ENCODE data around the gene ACE.

The ACE gene

GRCh38 chr17:63474586-63475460, 2.0 kb upstream of the ACE start:
- DNase-seq (ENCODE audit: low spot score) = no peak

DNA sequence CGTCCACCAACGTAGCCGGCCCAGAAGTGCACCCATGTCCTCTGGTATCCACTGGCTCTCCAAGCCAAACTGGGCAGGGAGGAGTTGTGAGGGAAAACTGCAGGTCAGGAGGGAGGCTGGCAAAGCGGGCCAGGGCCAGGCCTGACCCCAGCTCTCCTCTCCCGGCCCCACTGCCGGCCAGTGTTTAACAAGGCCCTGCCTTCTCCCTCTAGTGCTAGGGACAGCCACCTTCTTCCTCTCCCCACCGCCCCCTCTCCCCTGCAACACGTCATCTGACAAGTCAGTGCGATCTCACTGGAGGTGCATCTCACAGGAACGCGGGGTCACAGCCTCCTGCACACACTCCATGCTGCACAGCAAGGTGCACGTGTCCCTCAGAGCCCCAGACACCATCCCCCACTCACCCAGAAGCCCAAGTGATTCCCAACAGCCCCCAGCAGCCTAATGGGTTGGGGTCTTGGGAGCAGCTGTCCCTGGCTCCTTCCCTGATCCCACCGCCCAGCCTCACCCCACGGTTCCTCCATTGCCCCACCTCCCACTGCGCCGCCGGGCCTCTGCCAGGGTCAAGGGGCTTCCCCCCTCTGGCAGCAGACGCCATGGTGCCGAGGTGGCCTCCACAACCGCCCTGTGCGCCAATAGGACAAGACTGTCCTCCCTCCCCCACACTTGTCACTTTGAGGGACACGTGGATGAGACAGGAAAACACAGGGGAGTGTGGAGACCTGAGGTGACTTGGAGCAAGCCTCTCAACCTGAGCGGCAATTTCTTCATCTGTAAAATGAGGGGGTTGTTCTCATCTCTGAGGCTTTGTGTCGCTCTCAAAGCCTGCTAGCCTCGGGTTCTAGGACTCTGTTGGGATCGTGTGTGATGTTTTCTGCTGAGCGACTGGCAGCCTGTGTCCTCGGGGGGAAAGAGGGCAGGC, 1.1 kb upstream of the ACE start:
- no peak for DNase-seq (ENCODE audit: low spot score)

DNA sequence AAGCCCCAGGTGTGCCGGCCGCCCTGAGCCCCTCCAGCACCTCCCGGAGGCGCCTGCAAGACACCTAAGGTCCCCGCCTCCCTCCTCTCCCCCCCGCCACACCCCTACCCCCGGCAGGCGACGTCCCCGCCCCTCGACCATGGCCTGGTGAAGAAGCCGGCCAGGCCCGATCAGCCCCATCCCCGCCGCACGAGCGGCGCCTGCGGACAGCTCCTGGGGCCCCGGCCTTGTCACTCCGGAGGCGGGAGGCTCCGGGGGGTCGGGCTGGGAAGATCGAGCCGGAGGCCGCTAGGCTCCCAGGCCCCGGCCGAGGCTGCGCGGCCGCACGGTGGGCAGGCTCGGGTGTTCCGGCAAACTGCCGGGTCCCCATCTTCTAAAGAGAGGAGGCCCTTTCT, 405 bp upstream of the ACE start:
- peak; percentile 13 for DNase-seq (ENCODE audit: low spot score)

DNA sequence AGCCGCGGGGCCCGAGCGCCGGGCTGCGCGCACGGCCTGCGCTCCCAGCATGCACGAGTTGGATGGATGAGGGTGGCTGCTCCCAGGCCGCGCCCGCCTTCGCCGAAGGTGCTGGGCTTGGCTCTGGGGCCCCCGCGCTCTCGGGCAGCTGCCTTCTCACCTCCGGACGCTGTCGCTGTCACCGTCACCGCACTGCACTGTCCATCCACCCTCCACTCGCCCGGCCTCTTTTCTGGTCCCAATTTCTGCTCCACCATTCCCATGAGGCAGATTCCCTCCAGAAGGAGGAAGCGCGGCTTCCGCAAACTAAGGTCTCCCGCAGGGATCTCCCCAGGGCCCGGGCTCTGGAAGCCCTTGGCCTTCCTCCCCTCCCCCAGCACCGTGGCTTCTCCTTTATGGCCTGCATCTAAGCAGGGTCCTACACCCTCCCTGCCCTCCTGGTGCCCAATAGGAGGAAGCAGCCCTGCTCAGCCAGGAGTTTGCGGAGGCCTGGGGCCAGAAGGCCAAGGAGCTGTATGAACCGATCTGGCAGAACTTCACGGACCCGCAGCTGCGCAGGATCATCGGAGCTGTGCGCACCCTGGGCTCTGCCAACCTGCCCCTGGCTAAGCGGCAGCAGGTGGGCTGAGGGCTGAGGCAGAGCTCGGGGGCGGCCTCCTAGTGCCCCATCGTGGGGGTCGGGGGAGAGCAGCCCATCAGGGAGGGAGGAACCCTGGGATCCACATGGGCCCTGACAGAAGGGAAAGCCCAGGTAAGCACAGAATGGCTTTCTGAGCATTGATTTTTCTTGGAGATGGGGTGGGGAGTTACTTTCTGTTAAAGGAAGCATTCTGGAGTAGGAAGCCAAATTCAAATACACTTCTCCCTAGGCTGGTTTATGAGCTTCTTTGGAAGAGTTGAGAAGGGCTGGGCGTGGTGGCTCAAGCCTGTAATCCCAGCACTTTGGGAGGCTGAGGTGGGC, 899 bp downstream of the ACE start:
- peak; percentile 13 for DNase-seq (ENCODE audit: low spot score)

DNA sequence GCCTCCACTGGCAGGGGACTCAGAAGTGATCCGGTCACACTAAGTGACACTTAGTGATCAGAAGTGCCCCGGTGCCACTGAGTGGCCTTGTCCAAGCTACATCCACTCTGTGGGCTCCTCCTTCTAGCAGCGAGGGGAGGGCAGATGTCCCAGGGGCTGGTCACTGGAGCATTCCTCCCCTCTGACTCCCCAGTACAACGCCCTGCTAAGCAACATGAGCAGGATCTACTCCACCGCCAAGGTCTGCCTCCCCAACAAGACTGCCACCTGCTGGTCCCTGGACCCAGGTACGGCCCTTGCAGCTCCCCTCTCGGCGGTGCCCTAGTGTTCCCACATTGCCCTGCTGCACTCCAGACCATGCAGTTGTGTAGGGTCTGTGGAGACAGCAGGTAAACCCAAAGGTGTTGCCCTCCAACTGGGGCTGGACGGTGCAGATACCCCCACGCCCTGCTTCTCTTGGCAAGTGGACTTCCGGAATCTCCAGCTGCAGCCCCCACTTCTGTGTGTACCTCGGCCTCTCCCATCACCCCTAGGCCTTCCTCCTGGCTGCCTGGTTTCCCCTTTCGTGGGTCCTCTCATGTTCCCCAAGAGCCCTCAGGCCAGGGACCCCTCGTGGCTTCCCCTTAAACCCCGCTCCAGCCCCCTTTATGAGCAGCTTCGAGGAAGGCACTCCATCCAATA, 2.1 kb downstream of the ACE start:
- DNase-seq (ENCODE audit: low spot score) = peak; percentile 92

DNA sequence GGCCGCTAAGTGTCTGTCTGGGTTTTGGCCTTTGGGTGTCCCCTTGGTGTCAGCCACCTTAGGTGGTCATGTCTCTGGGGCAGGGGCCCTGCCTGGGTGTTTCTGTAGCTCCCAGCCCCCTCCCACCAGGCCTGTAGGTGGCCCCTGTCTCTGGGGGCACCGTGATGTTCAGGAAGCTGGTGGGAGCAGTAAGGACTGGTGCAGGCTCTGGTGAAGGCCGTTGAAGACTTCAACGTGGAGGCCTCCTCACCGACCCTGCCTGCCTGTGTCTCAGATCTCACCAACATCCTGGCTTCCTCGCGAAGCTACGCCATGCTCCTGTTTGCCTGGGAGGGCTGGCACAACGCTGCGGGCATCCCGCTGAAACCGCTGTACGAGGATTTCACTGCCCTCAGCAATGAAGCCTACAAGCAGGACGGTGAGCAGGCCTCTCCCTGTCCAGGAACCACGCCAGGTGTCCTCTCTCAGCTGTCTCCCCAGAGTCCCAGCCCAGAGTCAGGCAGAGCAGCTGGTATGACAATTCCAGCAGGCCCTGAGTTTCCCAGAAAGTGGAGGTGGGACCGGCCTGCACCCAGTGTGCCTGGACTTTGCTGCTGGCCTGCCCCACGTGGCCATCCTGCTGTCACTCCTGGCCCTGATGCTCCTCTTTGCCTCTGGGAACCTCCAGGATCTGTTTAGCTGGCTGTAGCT, 2.8 kb downstream of the ACE start:
- DNase-seq (ENCODE audit: low spot score) = no peak

- no peak for DNase-seq (ENCODE audit: low spot score)
These were observed 3.4 kb downstream of the ACE start for GRCh38 chr17:63480192-63480784.

DNA sequence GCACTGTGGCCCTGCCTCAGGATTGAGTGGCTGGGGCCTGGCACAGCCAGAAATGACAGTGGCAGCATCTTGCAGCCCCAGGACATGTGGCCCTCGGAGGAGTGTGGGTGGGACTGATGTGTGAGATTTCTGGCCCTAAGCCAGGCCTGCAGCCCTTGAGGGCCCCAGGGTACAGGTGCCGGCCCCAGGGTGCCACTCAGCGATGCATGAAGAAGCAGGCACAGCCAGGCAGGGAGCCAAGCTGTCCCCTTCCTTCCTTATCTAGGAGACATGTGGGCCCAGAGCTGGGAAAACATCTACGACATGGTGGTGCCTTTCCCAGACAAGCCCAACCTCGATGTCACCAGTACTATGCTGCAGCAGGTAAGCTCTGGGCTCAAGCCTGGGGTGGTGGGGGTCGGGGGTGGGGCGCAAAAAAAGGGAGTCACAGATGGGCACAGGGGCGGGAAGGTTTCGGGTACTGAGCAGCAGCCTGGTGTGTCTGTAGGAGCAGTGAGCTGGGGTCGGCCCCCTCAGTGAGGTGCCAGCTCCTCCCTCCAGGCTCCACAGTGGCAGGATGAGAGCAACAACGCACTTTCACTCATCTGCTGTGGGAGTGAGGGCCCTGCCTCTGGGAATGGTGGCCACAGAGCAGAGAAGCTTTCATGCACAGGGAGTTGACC, 4.1 kb downstream of the ACE start:
- DNase-seq (ENCODE audit: low spot score) = peak; percentile 42

DNA sequence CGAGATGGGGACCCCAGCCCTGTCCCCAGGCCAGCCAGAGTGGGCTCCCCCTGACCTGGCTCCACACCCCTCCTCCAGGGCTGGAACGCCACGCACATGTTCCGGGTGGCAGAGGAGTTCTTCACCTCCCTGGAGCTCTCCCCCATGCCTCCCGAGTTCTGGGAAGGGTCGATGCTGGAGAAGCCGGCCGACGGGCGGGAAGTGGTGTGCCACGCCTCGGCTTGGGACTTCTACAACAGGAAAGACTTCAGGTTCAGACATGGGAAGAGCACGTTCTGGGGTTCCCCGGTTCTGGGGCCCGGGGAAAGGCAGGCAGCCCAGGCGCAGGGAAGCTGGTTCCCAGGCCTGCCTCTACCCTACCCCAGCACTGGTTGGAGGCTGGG, 4.6 kb downstream of the ACE start:
- DNase-seq (ENCODE audit: low spot score) = no peak

GRCh38 chr17:63482509-63482908, 5.6 kb downstream of the ACE start:
- no peak for DNase-seq (ENCODE audit: low spot score)

DNA sequence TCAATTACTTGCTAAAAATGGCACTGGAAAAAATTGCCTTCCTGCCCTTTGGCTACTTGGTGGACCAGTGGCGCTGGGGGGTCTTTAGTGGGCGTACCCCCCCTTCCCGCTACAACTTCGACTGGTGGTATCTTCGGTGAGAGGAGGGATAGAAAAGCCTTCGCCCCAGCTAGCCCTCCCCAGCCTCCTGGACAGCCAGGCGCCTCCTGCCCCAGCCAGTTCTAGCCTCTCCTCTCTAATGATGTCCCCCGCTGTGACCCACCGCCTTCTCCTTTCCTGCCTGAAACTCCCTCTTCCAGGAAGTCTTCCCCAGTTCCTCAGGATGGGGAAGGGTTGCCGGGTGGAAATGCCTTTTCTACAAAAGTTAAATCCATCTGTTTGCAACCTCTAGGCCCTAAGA, 6.2 kb downstream of the ACE start:
- no peak for DNase-seq (ENCODE audit: low spot score)

DNA sequence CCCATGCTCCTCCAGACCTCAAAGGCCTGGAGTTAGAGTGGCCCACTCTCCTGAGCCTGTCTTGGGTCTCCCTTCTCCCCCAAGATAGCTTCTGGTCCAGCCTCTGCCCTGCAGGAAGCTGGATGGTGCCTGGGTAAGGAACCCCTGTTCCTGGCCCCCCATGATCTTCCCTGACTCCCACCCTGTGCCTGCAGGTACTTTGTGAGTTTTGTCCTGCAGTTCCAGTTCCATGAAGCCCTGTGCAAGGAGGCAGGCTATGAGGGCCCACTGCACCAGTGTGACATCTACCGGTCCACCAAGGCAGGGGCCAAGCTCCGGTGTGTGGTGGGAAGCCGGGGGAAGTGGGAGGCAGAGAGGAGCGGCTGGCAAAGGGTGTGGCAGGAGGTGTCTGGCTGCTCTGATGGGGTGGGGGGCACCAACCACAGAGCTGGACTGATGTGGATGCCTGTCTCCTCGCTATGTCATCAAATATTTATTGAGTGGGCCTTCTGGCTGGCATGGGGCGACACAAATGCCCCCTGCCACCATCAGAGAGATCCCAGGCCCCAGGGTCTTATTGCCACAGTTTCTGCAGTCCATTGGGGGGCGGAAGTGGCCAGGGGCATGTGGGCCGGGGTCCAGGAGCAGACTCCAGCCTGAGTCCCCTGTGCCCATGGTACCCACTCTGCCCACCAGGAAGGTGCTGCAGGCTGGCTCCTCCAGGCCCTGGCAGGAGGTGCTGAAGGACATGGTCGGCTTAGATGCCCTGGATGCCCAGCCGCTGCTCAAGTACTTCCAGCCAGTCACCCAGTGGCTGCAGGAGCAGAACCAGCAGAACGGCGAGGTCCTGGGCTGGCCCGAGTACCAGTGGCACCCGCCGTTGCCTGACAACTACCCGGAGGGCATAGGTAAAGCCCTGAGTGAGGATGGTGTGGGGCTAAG, 7.1 kb downstream of the ACE start:
- DNase-seq (ENCODE audit: low spot score) = no peak

DNA sequence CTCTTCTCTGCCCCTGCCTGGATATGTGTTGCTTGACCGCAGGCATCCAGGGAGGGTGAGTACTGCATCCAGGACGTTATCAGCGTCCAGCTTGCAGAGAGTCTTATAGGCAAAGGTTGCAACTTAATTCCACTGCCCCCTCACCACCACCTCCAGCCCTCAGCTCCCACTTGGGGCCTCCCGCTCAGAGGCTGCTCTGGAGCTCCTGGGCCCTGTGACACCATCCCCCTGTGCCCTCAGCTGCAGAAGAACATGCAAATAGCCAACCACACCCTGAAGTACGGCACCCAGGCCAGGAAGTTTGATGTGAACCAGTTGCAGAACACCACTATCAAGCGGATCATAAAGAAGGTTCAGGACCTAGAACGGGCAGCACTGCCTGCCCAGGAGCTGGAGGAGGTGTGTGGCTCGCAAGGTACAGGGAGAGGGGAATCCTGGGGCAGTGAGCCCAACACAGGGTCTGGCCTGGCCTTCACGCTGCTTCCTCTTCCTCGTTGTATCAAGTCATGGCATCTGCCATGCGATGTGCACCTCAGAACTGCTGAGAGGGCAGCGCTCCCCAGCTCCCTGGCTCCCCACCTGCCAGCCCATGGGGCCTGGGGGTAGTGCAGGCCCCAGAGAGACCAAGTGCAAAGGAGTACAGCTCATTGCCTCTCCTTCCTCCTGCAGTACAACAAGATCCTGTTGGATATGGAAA, 9.6 kb downstream of the ACE start:
- DNase-seq (ENCODE audit: low spot score) = no peak

DNA sequence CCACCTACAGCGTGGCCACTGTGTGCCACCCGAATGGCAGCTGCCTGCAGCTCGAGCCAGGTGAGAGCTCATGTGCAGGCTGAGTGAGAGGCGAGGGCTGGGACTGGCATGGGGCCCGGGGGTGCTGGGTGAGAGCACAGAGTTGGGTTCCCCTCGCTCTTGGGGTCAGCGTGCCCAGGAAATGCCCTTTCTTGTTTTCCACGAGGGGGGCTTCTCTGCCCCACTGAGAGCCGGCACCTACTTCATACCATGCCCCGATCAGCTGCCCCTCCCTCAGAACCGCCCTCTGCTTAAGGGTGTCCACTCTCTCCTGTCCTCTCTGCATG, 10.1 kb downstream of the ACE start:
- no peak for DNase-seq (ENCODE audit: low spot score)

DNA sequence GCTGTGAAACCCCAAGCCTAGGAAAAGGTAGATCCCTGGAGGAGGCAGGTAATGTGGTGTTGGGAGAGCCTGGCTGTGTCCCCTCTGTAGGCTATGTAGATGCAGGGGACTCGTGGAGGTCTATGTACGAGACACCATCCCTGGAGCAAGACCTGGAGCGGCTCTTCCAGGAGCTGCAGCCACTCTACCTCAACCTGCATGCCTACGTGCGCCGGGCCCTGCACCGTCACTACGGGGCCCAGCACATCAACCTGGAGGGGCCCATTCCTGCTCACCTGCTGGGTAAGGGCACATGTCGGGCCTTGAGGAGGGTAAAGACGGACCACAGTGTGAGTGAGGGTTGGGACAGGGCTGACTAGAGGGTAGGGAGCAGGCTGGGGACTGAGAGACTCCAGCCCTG, 12.0 kb downstream of the ACE start:
- DNase-seq (ENCODE audit: low spot score) = no peak

- DNase-seq (ENCODE audit: low spot score) = no peak
These were observed 12.4 kb downstream of the ACE start for GRCh38 chr17:63489291-63489690.

DNA sequence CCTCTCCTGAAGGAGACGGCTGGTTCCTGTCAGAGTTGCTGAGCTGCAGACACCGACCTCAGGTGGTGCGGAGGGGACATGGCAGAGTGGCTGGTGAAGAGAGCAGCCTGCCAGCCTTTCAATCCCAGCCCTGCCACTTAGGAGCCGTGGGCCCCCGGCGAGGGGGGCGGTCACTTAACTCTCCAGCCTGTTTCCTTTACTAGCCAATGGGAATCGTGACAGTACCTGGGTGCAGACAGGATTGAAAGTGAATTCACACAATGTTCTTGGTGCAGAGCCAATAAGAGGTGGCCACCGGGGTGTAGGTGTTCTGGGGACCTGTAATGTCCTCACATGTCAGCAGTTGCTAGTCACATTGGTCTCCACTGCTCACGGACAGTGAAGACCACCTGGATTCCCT, 13.5 kb downstream of the ACE start:
- no peak for DNase-seq (ENCODE audit: low spot score)

GRCh38 chr17:63490858-63491400, 14.1 kb downstream of the ACE start:
- no peak for DNase-seq (ENCODE audit: low spot score)

All from kidney tubule cell (primary cell).